D721Med (cell line): ENCODE results near the gene LSP1.

Experiments used
- DNase-seq: peaks from one replicate; pipeline ENCODE4 v3.0.0; 2011; ENCODE audit warnings: low spot score; ENCODE audit not compliant: insufficient read length
- FAIRE-seq: peaks from 2 replicates; lab custom pipeline; 2011; peaks lifted over from hg19 to GRCh38; lab: Jason Lieb, UNC
- CTCF ChIP-seq: IDR thresholded peaks from 2 replicates; pipeline ENCODE4 v1.5.1; 2012; ENCODE audit warnings: mild to moderate bottlenecking, control low read depth; ENCODE audit not compliant: insufficient read depth; ENCODE audit errors: missing control alignments

LSP1 gene

GRCh38 chr11:1909524-1909923 is 56.6 kb downstream of the LSP1 start:
- FAIRE-seq (no peak), DNase-seq (no peak)
- TF ChIP-seq CTCF: no peak

DNA sequence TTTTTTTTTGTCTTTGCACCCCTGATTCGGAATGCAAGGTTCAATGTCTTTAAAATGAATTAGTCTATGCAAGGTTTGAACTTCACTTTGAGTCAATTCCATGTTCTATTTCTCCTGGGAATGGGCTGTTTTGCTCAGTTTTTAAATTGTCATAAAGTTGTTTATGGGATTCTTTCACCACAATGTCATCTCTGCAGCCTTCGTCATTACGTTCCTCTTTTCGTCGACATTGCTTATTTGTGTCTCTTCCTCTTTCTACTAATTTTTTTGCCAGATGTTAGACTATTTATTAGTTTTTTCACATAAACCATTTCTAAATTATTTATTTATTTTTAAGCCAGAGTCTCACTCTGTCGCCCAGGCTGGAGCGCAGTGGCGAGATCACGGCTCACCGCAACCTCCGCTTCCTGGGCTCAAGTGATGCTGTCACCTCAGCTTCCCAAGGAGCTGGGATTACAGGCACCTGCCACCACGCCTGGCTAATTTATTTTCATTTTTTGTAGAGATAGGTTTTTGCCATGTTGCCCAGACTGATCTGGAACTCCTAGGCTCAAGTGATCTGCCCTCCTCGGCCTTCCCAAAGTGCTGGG is 59.5 kb downstream of the LSP1 start:
- no peak for TF ChIP-seq CTCF
- FAIRE-seq (no peak), DNase-seq (no peak)

GRCh38 chr11:1913271-1914060 is 60.6 kb downstream of the LSP1 start:
- no peak for FAIRE-seq
- no peak for TF ChIP-seq CTCF

GRCh38 chr11:1915795-1916131 is 62.9 kb downstream of the LSP1 start:
- no peak for TF ChIP-seq CTCF
- DNase-seq (no peak), FAIRE-seq (no peak)

More at GRCh38 chr11:1913271-1914060, 60.6 kb downstream of the LSP1 start:
- no peak for DNase-seq

- no peak for TF ChIP-seq CTCF
- no peak for FAIRE-seq
Measured at GRCh38 chr11:1916132-1916985, 63.5 kb downstream of the LSP1 start.

GRCh38 chr11:1916986-1917522 is 64.2 kb downstream of the LSP1 start:
- no peak for FAIRE-seq
- no peak for TF ChIP-seq CTCF
- DNase-seq: no peak

More at GRCh38 chr11:1916132-1916985, 63.5 kb downstream of the LSP1 start:
- no peak for DNase-seq
